ENCODE measurements around the gene SDHB.
"Not testable (repeated sequence)": the region's sequence is repeated elsewhere in the genome, so short reads cannot be mapped to it uniquely, and the experiment has no call there.

Gene SDHB

DNA sequence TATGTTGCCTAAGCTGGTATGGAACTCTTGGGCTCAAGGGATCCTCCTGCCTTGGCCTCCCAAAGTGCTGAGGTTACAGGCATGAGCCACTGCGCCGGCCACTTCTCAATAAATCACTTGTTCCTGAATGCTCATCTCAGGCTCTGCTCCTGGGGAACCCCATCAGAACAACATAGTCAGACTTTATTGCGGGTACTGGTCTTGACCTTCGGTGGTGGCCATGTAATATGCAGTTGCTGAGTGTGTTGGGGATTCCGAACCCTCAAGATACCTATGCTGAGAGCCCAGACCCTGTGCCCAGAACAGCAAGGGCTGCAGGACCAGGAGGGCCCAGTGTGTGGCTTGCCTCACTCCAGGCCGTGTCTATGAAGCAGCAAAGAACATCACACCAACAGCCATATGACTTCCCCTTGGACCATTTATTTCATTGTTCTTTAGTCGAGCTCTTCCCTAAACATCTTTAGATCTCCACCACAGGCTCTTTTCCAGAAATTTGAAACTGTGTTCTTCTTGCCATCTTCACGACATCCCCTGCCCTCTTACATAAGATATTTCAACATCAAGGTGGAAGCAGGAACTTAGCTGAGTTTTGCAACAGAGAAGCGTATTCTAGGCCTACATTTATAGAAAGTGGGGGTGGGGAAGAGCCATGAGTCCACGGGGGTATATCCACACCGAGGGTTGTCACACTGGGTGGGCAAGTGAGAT lies 12.7 kb upstream of the SDHB start:
- H3K27me3 Mint-ChIP-seq (ENCODE audit: low read depth) = peaks cover 3% of the 10 kb centered on the region
- DNase-seq (ENCODE audit: low spot score) = no peak
- peaks cover 7% of the 10 kb centered on the region for H3K4me1 Mint-ChIP-seq (ENCODE audit: low read depth)

DNA sequence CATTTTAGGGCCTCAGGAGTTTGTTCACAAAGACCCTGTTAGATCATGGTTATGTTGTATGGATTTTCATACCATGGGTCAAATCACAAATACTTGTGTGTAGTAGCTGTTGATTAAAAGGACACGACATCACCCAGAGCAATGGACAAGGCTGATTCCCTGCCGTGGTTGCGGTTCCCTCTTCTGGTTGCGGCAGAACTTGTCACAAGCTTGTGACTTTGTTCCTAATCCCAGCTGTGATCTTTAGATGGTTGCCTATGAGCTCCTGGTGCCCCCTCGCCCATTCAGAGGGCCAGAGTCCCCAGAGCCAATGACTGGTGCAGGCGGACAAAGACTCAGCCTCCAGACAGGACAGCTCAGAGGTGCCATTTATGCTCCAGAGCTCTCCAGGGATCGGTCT lies 11.8 kb upstream of the SDHB start:
- Mint-ChIP-seq H3K4me3 (no peak overlapping the region), H3K27me3 (ENCODE audit: low read depth) (peaks cover 4% of the 10 kb centered on the region), H3K27ac (no peak overlapping the region), H3K9me3 (no peaks in the 10 kb centered on the region), H3K36me3 (ENCODE audit: low read depth) (no peaks in the 10 kb centered on the region), H3K4me1 (ENCODE audit: low read depth) (peaks cover 7% of the 10 kb centered on the region)
- DNase-seq (ENCODE audit: low spot score) = no peak

More for the DNA sequence above, 12.7 kb upstream of the SDHB start:
- Mint-ChIP-seq H3K36me3 (ENCODE audit: low read depth) (no peaks in the 10 kb centered on the region), H3K9me3 (no peaks in the 10 kb centered on the region), H3K27ac (no peak overlapping the region), H3K4me3 (no peak overlapping the region)

DNA sequence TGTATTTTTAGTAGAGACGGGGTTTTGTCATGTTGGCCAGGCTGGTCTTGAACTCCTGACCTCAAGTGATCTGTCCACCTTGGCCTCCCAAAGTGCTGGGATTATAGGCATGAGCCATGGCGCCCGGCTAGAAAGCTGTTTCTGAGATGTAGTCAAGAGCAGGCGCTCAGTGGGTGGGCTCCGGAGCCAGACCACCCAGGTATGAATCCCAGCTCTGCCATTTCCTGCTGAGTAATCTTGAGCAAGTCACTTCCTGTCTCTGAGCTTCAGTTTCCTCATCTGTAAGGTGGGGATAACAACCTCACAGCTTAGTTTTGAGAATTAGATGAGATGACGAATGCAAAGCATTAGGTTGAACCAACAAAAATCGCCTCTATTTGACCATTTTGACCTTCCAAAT lies 8.9 kb upstream of the SDHB start:
- not testable (repeated sequence) for H3K4me1 Mint-ChIP-seq (ENCODE audit: low read depth); DNase-seq (ENCODE audit: low spot score); H3K27ac Mint-ChIP-seq; H3K4me3 Mint-ChIP-seq; H3K9me3 Mint-ChIP-seq; H3K36me3 Mint-ChIP-seq (ENCODE audit: low read depth)
- peaks cover 13% of the 10 kb centered on the region for H3K27me3 Mint-ChIP-seq (ENCODE audit: low read depth)

DNA sequence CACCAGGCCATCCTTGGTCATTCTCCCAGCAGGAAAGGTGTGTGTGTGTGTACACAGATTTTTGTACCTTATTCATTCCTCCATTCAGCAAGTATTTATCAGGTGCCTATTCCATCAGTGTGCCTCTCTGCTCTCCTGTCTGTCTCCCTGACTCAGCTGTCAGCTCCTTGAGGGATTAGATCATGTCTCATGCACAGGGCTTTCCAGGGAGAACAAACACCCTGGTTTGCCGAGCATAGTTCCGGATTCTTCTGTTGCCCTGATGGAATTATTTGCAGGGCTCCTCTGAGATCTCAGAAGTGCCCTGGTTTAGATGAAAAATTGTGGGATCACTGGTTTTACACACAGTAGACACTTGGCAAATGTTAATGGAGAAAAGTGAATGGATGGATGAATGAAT lies 8.1 kb upstream of the SDHB start:
- no peaks in the 10 kb centered on the region for H3K36me3 Mint-ChIP-seq (ENCODE audit: low read depth)
- H3K4me3 Mint-ChIP-seq = no peak overlapping the region
- DNase-seq (ENCODE audit: low spot score) = no peak
- H3K9me3 Mint-ChIP-seq = no peaks in the 10 kb centered on the region
- H3K4me1 Mint-ChIP-seq (ENCODE audit: low read depth) = peaks cover 7% of the 10 kb centered on the region
- H3K27me3 Mint-ChIP-seq (ENCODE audit: low read depth) = peaks cover 13% of the 10 kb centered on the region
- no peak overlapping the region for H3K27ac Mint-ChIP-seq

DNA sequence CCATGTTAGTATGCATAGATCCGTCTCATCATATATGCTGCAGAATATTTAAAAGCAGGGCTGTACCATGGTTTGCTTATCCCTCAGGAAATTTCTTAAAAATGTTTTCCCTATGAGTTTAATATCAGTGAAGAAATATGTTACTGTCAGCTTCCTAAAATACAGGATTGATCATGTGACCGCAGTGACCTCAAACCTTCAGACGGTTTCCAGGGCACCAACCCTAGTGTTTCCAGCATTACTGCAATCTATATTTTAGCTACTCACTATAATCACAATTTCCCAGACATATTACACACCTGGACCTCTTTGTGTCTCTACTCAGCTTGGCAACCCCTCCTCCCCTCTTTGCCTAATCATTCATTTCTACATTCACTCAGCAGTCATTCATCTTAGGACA lies 7.7 kb upstream of the SDHB start:
- Mint-ChIP-seq H3K27me3 (ENCODE audit: low read depth) (peaks cover 13% of the 10 kb centered on the region), H3K36me3 (ENCODE audit: low read depth) (no peaks in the 10 kb centered on the region), H3K4me1 (ENCODE audit: low read depth) (peaks cover 7% of the 10 kb centered on the region), H3K27ac (no peak overlapping the region), H3K9me3 (no peaks in the 10 kb centered on the region), H3K4me3 (no peak overlapping the region)
- DNase-seq (ENCODE audit: low spot score) = no peak

DNA sequence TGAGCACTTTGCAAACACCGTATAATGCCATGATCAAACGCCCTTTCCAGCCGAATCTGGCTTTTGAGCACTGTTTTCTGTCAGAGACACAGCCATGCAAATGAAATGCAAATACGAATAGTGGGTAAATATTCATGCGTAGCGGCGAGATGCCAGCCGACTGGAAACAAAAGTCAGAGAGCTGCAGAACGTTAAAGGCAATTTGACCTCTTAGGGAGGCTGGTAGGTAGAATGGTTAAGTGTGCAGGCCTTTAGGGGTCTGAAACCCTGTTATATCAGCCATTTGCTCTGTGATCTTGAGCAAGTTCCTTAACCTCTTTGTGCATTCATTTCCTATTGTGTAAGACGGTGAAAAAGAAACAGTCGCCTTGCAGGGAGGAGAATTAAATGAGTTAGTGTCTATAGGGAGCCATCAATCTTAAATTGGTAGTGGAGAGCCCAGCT lies 6.5 kb upstream of the SDHB start:
- Mint-ChIP-seq H3K27me3 (ENCODE audit: low read depth) (peaks cover 13% of the 10 kb centered on the region), H3K36me3 (ENCODE audit: low read depth) (no peaks in the 10 kb centered on the region), H3K27ac (no peak overlapping the region), H3K4me1 (ENCODE audit: low read depth) (peaks cover 7% of the 10 kb centered on the region), H3K9me3 (no peaks in the 10 kb centered on the region), H3K4me3 (no peak overlapping the region)
- DNase-seq (ENCODE audit: low spot score) = no peak

DNA sequence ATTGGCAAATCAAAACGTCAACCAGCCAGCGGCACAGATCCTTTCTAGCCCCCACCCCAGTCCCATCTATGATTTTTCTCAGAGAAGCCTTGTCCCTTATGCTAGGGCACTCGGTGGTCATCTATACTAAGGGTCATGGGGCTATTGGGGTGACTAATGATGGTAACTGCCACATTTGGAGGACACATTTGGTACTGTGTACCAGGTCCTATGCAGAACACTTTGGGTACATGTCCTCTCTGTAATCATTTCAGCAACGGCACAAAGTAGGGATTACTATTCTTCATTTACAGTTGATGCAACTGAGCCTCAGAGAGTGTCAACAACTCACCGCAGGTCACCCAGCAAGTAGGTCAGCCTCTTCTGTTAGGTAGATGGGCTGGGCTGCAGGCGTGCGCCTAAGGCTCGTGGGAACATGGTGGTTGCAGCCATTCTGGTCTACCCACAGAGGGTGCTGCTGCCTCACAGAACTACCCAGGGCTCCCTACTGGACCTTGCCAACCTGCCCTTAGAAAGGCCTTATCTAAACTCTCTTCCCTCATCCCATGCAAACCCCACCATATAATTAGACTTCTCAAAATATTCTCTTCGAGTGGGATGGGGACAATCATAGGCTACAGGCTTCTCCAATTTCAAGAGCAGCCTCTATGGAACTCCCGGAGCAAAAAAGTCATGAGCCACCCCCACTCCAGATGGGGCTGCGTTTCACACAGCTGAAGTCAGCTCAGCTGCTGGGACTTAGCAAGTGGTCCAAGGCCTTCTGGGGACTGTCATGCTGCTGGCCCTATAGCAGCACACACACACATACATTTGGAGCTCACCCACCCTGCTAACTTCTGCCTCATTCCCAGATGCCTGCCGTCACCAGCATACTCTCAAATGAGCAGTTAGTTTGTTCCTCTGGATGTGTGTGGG lies 5.8 kb upstream of the SDHB start:
- no peak overlapping the region for H3K27ac Mint-ChIP-seq
- peaks cover 13% of the 10 kb centered on the region for H3K27me3 Mint-ChIP-seq (ENCODE audit: low read depth)
- H3K9me3 Mint-ChIP-seq = no peaks in the 10 kb centered on the region
- no peak overlapping the region for H3K4me3 Mint-ChIP-seq
- H3K4me1 Mint-ChIP-seq (ENCODE audit: low read depth) = peaks cover 7% of the 10 kb centered on the region
- peak; percentile 25 for DNase-seq (ENCODE audit: low spot score)
- H3K36me3 Mint-ChIP-seq (ENCODE audit: low read depth) = no peaks in the 10 kb centered on the region

DNA sequence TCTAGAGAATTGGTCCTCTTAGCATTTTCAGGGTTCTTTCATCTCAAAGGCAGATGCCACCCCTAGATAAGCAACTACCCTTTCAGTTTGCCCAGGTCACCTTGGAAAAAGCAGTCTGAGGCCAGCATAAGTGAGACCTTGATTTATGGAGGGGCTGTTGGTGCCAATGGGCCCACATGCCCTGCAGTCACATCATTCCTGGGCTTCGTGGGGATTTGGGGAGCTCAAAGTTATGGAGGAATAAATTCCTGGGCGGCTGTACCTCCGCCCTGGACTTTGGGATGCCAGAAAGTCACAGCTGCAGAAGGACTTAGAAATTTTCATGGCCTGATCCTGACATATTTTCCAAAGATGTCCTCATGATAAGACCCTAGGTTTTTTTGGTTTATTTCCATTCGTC lies 2.7 kb upstream of the SDHB start:
- Mint-ChIP-seq H3K4me3 (no peak overlapping the region), H3K27me3 (ENCODE audit: low read depth) (peaks cover 11% of the 10 kb centered on the region), H3K4me1 (ENCODE audit: low read depth) (peaks cover 10% of the 10 kb centered on the region), H3K36me3 (ENCODE audit: low read depth) (peaks cover 6% of the 10 kb centered on the region), H3K9me3 (no peaks in the 10 kb centered on the region), H3K27ac (no peak overlapping the region)
- no peak for DNase-seq (ENCODE audit: low spot score)

DNA sequence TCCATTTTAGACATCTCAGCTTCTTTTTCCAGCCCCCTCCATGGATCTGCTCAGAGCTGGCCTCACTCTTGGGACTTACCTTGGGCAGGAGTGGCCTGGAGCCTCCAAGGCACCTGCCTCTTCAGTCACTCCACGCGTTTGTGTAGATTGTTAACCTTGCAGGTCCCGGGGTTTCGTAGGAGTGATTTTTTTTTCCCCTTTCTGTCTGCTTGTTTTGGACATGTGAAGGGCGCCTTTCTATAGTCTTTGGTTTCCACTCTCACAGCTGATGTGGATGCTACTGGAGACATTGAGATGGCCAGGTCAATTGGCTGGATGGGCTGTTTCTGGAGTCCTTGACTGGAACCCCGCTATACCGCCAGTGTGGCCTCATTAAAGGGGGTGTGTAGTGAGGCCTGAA lies 2.0 kb upstream of the SDHB start:
- Mint-ChIP-seq H3K27me3 (ENCODE audit: low read depth) (peaks cover 9% of the 10 kb centered on the region), H3K4me1 (ENCODE audit: low read depth) (peaks cover 15% of the 10 kb centered on the region), H3K36me3 (ENCODE audit: low read depth) (peaks cover 10% of the 10 kb centered on the region), H3K27ac (no peak overlapping the region), H3K9me3 (no peaks in the 10 kb centered on the region), H3K4me3 (peak overlapping the region; percentile 46)
- no peak for DNase-seq (ENCODE audit: low spot score)

DNA sequence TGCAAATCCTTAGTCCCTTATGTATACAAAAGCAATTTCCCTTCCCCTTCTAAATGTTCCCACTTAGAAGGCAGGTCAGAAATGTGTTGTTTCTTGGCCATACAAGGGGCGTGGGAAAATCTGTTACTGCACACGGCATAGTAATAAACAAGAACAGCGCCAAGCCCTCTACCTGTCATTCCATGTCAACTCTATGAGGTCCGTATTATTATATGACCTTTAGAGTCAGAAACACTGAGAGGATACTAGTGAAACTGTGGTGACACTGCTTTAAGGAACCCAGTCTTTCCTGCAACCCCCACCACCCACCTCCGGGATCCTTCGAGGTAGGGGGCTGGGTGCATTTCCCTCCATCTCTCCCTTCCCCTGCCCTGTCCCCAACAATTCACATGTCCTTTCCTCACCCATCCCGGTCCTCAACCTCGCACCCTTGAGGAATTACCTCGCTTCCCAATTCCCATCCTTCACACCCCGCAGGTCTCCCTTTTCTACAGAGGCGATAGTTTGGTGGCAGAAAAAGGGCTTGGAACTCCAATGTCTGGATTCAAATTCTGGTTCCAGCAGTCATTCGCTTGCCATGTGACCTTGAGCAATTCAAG lies 647 bp downstream of the SDHB start:
- Mint-ChIP-seq H3K27ac (peak overlapping the region; percentile 98), H3K4me3 (peak overlapping the region; percentile 100), H3K36me3 (ENCODE audit: low read depth) (peaks cover 10% of the 10 kb centered on the region), H3K27me3 (ENCODE audit: low read depth) (peaks cover under 1% of the 10 kb centered on the region), H3K4me1 (ENCODE audit: low read depth) (peaks cover 15% of the 10 kb centered on the region), H3K9me3 (no peaks in the 10 kb centered on the region)
- DNase-seq (ENCODE audit: low spot score) = no peak

DNA sequence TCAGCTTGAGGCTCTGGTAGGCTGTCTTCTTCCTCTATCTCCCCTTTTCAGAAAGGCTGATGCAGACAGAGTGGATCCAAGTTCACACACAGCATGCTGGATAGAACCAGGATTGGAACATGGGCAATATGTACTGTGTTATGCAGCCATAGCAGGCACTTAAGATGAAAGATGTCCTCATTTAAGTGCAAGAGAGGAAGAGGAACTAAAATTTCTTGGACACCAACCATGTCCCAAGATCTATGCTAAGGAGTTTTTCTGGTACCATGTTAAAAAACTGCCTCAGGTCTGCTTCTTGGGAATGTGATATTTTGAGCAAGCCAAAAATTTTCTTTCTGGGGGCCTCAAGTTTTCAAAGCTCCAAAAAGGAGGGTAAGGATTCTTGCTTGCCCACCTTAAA lies 1.2 kb downstream of the SDHB start:
- no peaks in the 10 kb centered on the region for H3K27me3 Mint-ChIP-seq (ENCODE audit: low read depth)
- H3K9me3 Mint-ChIP-seq = no peaks in the 10 kb centered on the region
- peaks cover 12% of the 10 kb centered on the region for H3K36me3 Mint-ChIP-seq (ENCODE audit: low read depth)
- peak overlapping the region; percentile 100 for H3K4me3 Mint-ChIP-seq
- peak overlapping the region; percentile 31 for H3K27ac Mint-ChIP-seq
- no peak for DNase-seq (ENCODE audit: low spot score)
- peaks cover 18% of the 10 kb centered on the region for H3K4me1 Mint-ChIP-seq (ENCODE audit: low read depth)

DNA sequence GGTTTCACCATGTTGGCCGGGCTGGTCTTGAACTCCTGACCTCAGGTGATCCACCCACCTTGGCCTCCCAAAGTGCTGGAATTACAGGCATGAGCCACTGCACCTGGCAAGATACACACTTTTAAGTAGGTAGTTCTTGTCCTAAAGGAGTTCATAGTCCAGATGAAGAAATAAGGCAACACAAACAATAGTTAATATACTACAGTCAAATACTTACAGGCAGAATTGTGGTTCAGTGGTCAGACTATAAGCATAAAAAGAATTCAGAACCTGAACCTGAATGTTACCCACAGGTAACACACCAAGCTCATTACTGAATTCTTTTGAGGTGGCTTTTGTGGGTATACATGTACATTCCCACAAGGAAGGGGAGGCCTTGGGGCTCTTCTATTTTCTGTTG lies 1.8 kb downstream of the SDHB start:
- peaks cover 12% of the 10 kb centered on the region for H3K36me3 Mint-ChIP-seq (ENCODE audit: low read depth)
- no peaks in the 10 kb centered on the region for H3K9me3 Mint-ChIP-seq
- peaks cover 18% of the 10 kb centered on the region for H3K4me1 Mint-ChIP-seq (ENCODE audit: low read depth)
- H3K27ac Mint-ChIP-seq = no peak overlapping the region
- no peak for DNase-seq (ENCODE audit: low spot score)
- peak overlapping the region; percentile 100 for H3K4me3 Mint-ChIP-seq
- H3K27me3 Mint-ChIP-seq (ENCODE audit: low read depth) = no peaks in the 10 kb centered on the region

DNA sequence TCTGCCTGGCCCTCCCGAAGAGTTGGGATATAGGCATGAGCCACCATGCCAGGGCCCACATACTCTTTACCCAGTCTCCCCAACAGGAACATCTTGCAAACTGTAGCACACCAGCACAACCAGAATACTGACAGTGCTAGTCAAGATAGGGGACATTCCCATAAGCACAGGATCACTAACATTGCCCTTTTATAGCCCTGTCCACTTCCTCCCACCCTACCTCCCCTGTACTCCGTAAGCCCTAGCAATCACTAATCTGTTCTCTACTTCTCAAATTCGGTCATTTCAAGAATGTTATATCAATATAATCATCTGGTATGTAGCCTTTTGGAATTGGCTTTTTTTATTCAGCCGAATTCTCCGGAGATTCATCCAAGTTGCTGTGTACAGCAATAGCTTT lies 5.9 kb downstream of the SDHB start:
- Mint-ChIP-seq H3K36me3 (ENCODE audit: low read depth) (peaks cover 29% of the 10 kb centered on the region), H3K9me3 (no peaks in the 10 kb centered on the region), H3K4me3 (no peak overlapping the region), H3K4me1 (ENCODE audit: low read depth) (peaks cover 21% of the 10 kb centered on the region), H3K27ac (no peak overlapping the region), H3K27me3 (ENCODE audit: low read depth) (no peaks in the 10 kb centered on the region)
- DNase-seq (ENCODE audit: low spot score) = no peak

DNA sequence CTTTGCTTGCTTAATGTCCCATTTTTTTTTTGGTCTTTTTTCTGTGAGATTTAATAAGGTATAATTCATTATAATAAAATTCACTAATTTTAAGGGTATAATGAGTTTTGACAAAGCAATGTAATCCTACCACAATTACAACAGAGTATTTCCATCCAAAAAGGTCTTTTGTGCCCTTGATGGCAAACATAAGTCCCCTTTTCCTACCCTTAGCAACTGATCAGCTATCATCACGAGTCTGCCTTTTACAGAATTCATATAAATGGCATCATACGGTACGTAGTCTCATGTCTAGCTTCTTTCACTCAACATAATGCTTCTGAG lies 7.5 kb downstream of the SDHB start:
- Mint-ChIP-seq H3K9me3 (no peaks in the 10 kb centered on the region), H3K36me3 (ENCODE audit: low read depth) (peaks cover 34% of the 10 kb centered on the region), H3K4me1 (ENCODE audit: low read depth) (peaks cover 12% of the 10 kb centered on the region), H3K27ac (no peak overlapping the region), H3K27me3 (ENCODE audit: low read depth) (no peaks in the 10 kb centered on the region), H3K4me3 (no peak overlapping the region)
- no peak for DNase-seq (ENCODE audit: low spot score)

Data from T-helper 2 cell treated with Interferon-gamma antibody and Interleukin-4, amounts not matched to agents 5 μg/mL and 100 μg/mL, for 36 hours (primary cell).